K562 (cell line): Measurements from ENCODE around the gene SNX19. TPM values are rescaled to one million over a fixed set of nuclear protein-coding genes. Genes with fewer than 3 reads are reported as not detected.

Source experiments
- BACH1 ChIP-seq: fragments of 200-800 bp; sonication (Bioruptor generic); IDR thresholded peaks from 2 replicates; pipeline ENCODE4 v1.6.1; 2016; ENCODE audit warnings: missing genetic modification characterization, missing compliant biosample characterization
- BRF1 ChIP-seq: IDR thresholded peaks from 3 replicates; pipeline ENCODE4 v1.6.1; 2011; ENCODE audit warnings: borderline replicate concordance, mild to moderate bottlenecking; ENCODE audit not compliant: insufficient read length; ENCODE audit errors: extremely low read depth
- CBX3 ChIP-seq, 2 experiments: IDR thresholded peaks; 1 replicate in 1 of 2; 2 replicates in 1 of 2; pipeline ENCODE4 v1.6.1; 2012; ENCODE audit warnings: inconsistent platforms in 2 of 2, low read length in 2 of 2, borderline replicate concordance in 1 of 2, control low read depth in 1 of 2
- CCNT2 ChIP-seq: IDR thresholded peaks from 2 replicates; pipeline ENCODE4 v1.6.1; 2011; ENCODE audit warnings: borderline replicate concordance, low read depth, mild to moderate bottlenecking, moderate library complexity, mixed read lengths, low read length; ENCODE audit not compliant: insufficient read length; ENCODE audit errors: extremely low read depth
- DMBX1 ChIP-seq: fragments of 250-450 bp; sonication (Bioruptor Pico); IDR thresholded peaks from 2 replicates; pipeline ENCODE4 v1.8.0; 2022; ENCODE audit warnings: inconsistent platforms, mild to moderate bottlenecking, moderate library complexity, borderline replicate concordance
- ELF2 ChIP-seq: fragments of 250-450 bp; sonication (Bioruptor Pico); IDR thresholded peaks from 2 replicates; pipeline ENCODE4 v1.5.0; 2021; ENCODE audit warnings: mild to moderate bottlenecking
- HCFC1 ChIP-seq: IDR thresholded peaks from 2 replicates; pipeline ENCODE4 v1.6.1; 2012; ENCODE audit warnings: low read depth, low read length, improper control_type of control experiment
- KDM5B ChIP-seq: fragments of 200-600 bp; sonication (generic); IDR thresholded peaks from 2 replicates; pipeline ENCODE4 v1.6.1; 2012; ENCODE audit warnings: low read depth, mild to moderate bottlenecking, moderate library complexity, low read length, control low read depth, inconsistent platforms; ENCODE audit not compliant: insufficient replicate concordance
- MYC ChIP-seq, 2 experiments: fragments of 250-450 bp in 1 of 2; sonication (Bioruptor Pico) in 1 of 2; IDR thresholded peaks; 2 replicates each; pipeline versions ENCODE4 v1.5.1 to v1.6.1; 2012 to 2021; ENCODE audit warnings: low read depth in 2 of 2, borderline replicate concordance in 1 of 2, improper control_type of control experiment in 1 of 2, low read length in 1 of 2, mild to moderate bottlenecking in 1 of 2, moderate library complexity in 1 of 2
- NONO ChIP-seq, 2 experiments: fragments of 200-400 bp in 1 of 2; fragments of 450-650 bp in 1 of 2; formaldehyde crosslinking in 1 of 2; IDR thresholded peaks; 2 replicates each; pipeline ENCODE4 v1.6.1; 2017; ENCODE audit warnings: low read depth in 2 of 2, mild to moderate bottlenecking in 2 of 2, moderate library complexity in 2 of 2, low read length in 1 of 2
- POLR2AphosphoS5 ChIP-seq: IDR thresholded peaks from 2 replicates; pipeline ENCODE4 v1.6.1; 2011; ENCODE audit warnings: mild to moderate bottlenecking, low read depth, low read length, moderate library complexity; ENCODE audit not compliant: control insufficient read depth, insufficient read depth
- POU5F1 ChIP-seq: fragments of 150-350 bp; IDR thresholded peaks from 2 replicates; pipeline ENCODE4 v1.6.1; 2014; ENCODE audit warnings: borderline replicate concordance, low read length, low read depth, mild to moderate bottlenecking; ENCODE audit not compliant: partially characterized antibody
- RBM22 ChIP-seq: fragments of 200-400 bp; formaldehyde crosslinking; IDR thresholded peaks from 2 replicates; pipeline ENCODE4 v1.6.1; 2018; ENCODE audit warnings: low read length, low read depth; ENCODE audit not compliant: poor library complexity, severe bottlenecking
- ZBTB1 ChIP-seq: sonication (generic); formaldehyde crosslinking; IDR thresholded peaks from 2 replicates; pipeline ENCODE4 v1.8.1; 2023; ENCODE audit warnings: missing genetic modification reagents, low read depth, mild to moderate bottlenecking, borderline replicate concordance
- ZFPM2 ChIP-seq: fragments of 250-450 bp; sonication (Bioruptor Pico); IDR thresholded peaks from 2 replicates; pipeline ENCODE4 v1.5.1; 2022; ENCODE audit warnings: mild to moderate bottlenecking
- ZNF124 ChIP-seq: sonication (generic); formaldehyde crosslinking; IDR thresholded peaks from 2 replicates; pipeline ENCODE4 v1.8.1; 2022; ENCODE audit warnings: missing genetic modification reagents
- ZNF507 ChIP-seq: conservative IDR thresholded peaks from 2 replicates; pipeline ENCODE4 v1.6.1; 2017; ENCODE audit warnings: missing genetic modification characterization, missing compliant biosample characterization
- ZZZ3 ChIP-seq: fragments of 450-650 bp; IDR thresholded peaks from 2 replicates; pipeline ENCODE4 v1.6.1; 2016; ENCODE audit warnings: antibody characterized with exemption, mild to moderate bottlenecking, moderate library complexity
- polyA plus RNA-seq, 8 experiments: library from polyadenylated mRNA; depleted of rRNA in 4 of 8; stranded (reverse) in 5 of 8; unstranded in 3 of 8; fragments of >200 nt; fragmentation: Nextera tagmentation in 2 of 8; fragmentation: Illumina TruSeq in 1 of 8; extraction: Ambion mirVana in 2 of 8; extraction: Trizol in 1 of 8; gene quantifications; 2 replicates each; pipeline versions ENCODE4 v1.2.1 to v1.2.3, GENCODE V29; 2011 to 2014; ENCODE audit warnings: inconsistent platforms in 1 of 8, missing spikeins in 1 of 8
- total RNA-seq, 7 experiments: library from RNA; depleted of rRNA in 6 of 7; stranded (reverse); fragments of >200 nt in 6 of 7; fragmentation: Illumina TruSeq in 2 of 7; extraction: Trizol in 2 of 7; gene quantifications; 2 replicates each; pipeline versions ENCODE4 v1.2.1 to v1.2.3, GENCODE V29; 2011 to 2021; ENCODE audit warnings: low replicate concordance in 1 of 7
- TF ChIP-seq, protein P1 (sequence below): sonication (generic); formaldehyde crosslinking; IDR thresholded peaks from 2 replicates; pipeline ENCODE4 v1.9.0; 2022; ENCODE audit warnings: mild to moderate bottlenecking, missing genetic modification reagents
- TF ChIP-seq, protein P2 (sequence below): sonication (generic); formaldehyde crosslinking; IDR thresholded peaks from 2 replicates; pipeline ENCODE4 v1.8.1; 2023; ENCODE audit warnings: mild to moderate bottlenecking, missing genetic modification reagents
- TF ChIP-seq, protein P3 (sequence below), 2 experiments: fragments of 450-650 bp; conservative IDR thresholded peaks; 2 replicates each; pipeline ENCODE4 v1.6.1; 2017; ENCODE audit warnings: mild to moderate bottlenecking in 2 of 2, moderate library complexity in 2 of 2

The SNX19 gene
- total and polyA plus RNA-seq, 9 of the 15 experiments (the other 6 are each of a cell fraction or from before 2014, with no cell fraction given) = 2.2 to 31.3 (median 19.6) TPM

DNA sequence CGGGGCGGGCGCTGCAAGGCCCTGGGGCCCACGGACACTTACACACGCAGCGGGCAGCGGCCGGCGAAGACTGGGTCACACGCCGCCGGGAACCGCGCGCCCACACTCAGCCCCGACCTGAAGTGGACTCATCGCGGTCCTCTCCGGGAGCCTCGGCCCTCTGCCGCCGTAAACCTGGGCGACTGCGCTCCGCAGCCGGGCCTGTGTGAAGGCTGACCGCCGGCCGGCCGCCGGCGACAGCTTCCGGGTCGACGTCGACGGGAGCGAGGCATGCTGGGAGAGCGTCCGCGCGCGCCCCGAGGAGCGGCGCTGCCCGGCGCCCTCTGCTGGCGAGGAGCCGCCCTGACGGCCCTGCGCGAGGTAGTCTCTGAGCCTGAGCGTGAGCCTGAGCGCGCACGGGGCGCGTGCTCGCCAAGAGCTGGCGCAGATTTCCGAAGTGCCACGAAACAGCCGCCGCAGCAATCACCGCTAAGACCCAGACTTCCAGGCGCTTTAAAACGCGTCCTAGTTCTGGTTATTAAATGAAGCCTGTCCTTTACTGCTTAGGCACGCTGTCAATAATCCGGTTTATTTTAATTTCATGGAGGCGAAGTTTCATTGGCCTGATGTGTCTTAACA lies at the start of gene SNX19 (continued):
- TF ChIP-seq RBM22 (no peak), ZNF507 (tag) (no peak), ZZZ3 (0 out of 2 replicates have a peak, but pooled peaks have one; percentile 54), DMBX1 (CRISPR knock-in tag) (peak; percentile 59; the same call in 1 of the 2 replicates), NONO (IDR thresholded peaks at IDR 0.05; ENCODE audit: low read depth in 2 of 2, low read length in 1 of 2) (peak; percentile 71 to 81), BRF1 (no peak), ZBTB1 (no peak; the same call in 1 of the 2 replicates), MYC (IDR thresholded peaks at IDR 0.05; ENCODE audit: low read depth, low read length) (peak; percentile 69), MYC (CRISPR knock-in tag; IDR thresholded peaks at IDR 0.05; ENCODE audit: borderline replicate concordance, low read depth) (no peak), ZNF124 (0 out of 2 replicates have a peak, but pooled peaks have one; percentile 36), ELF2 (CRISPR knock-in tag) (peak; percentile 94), HCFC1 (peak; percentile 76), POLR2AphosphoS5 (peak; percentile 79), CCNT2 (peak; percentile 82), CBX3 (IDR thresholded peaks at IDR 0.05; ENCODE audit: borderline replicate concordance in 1 of 2, low read length in 2 of 2) (peak in 1 of 2 experiments; percentile 87; a peak in 1 of 3 replicates), KDM5B (peak; percentile 63), ZFPM2 (no peak), BACH1 (no peak), POU5F1 (peak; percentile 54)
- TF ChIP-seq, protein P1, sequence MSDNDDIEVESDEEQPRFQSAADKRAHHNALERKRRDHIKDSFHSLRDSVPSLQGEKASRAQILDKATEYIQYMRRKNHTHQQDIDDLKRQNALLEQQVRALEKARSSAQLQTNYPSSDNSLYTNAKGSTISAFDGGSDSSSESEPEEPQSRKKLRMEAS (CRISPR knock-in tag) = peak; percentile 80
- TF ChIP-seq, protein P2, sequence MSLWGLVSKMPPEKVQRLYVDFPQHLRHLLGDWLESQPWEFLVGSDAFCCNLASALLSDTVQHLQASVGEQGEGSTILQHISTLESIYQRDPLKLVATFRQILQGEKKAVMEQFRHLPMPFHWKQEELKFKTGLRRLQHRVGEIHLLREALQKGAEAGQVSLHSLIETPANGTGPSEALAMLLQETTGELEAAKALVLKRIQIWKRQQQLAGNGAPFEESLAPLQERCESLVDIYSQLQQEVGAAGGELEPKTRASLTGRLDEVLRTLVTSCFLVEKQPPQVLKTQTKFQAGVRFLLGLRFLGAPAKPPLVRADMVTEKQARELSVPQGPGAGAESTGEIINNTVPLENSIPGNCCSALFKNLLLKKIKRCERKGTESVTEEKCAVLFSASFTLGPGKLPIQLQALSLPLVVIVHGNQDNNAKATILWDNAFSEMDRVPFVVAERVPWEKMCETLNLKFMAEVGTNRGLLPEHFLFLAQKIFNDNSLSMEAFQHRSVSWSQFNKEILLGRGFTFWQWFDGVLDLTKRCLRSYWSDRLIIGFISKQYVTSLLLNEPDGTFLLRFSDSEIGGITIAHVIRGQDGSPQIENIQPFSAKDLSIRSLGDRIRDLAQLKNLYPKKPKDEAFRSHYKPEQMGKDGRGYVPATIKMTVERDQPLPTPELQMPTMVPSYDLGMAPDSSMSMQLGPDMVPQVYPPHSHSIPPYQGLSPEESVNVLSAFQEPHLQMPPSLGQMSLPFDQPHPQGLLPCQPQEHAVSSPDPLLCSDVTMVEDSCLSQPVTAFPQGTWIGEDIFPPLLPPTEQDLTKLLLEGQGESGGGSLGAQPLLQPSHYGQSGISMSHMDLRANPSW (CRISPR knock-in tag) = peak; percentile 34; the same call in 1 of the 2 replicates
- TF ChIP-seq, protein P3, sequence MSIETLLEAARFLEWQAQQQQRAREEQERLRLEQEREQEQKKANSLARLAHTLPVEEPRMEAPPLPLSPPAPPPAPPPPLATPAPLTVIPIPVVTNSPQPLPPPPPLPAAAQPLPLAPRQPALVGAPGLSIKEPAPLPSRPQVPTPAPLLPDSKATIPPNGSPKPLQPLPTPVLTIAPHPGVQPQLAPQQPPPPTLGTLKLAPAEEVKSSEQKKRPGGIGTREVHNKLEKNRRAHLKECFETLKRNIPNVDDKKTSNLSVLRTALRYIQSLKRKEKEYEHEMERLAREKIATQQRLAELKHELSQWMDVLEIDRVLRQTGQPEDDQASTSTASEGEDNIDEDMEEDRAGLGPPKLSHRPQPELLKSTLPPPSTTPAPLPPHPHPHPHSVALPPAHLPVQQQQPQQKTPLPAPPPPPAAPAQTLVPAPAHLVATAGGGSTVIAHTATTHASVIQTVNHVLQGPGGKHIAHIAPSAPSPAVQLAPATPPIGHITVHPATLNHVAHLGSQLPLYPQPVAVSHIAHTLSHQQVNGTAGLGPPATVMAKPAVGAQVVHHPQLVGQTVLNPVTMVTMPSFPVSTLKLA (conservative IDR thresholded peaks at IDR 0.05) = peak; percentile 64 to 85; a peak in 3 of 4 replicates
